CD4-positive, alpha-beta T cell treated with Interleukin-15 for 4 hours (primary cell): ENCODE data around the gene C16orf74.

ENCODE experiments used
- DNase-seq: peaks from one replicate; pipeline ENCODE4 v3.0.0-alpha.2; 2020; ENCODE audit warnings: low spot score

The C16orf74 gene

GRCh38 chr16:85717393-85718152, 33.3 kb downstream of the C16orf74 start:
- peak; percentile 54 for DNase-seq

GRCh38 chr16:85716680-85717038, 34.2 kb downstream of the C16orf74 start:
- no peak for DNase-seq

DNA sequence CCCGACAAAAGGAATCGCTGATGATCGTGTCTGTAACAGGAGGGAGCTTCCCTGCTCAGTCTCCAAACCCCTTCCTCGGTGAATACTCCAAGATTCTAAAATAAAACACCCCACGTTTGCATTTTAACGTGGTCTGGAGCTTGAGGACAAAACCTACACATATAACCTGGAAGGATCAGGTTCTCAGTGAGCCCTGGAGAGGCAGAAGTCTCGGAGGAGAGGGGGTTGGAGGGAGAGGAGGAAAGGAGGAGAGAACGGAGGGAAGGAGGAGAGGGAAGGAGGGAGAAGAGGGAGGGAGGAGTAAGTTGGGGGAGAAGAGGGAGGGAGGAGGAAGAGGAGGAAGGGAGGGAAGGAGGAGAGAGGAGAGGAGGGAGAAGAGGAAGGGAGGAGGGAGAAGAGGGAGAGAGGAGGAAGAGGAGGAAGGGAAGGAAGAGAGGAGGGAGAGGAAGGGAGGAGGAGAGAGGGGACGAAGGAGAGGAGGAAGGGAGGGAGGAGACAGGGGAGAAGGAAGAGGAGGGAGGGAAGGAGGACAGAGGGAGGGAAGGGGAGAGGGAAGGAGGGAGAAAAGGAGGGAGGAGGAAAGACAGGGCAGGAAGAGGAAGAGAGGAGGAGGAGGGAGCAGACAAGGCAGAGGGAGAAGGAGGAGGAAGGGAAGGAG, 34.7 kb downstream of the C16orf74 start:
- DNase-seq, result no peak

DNA sequence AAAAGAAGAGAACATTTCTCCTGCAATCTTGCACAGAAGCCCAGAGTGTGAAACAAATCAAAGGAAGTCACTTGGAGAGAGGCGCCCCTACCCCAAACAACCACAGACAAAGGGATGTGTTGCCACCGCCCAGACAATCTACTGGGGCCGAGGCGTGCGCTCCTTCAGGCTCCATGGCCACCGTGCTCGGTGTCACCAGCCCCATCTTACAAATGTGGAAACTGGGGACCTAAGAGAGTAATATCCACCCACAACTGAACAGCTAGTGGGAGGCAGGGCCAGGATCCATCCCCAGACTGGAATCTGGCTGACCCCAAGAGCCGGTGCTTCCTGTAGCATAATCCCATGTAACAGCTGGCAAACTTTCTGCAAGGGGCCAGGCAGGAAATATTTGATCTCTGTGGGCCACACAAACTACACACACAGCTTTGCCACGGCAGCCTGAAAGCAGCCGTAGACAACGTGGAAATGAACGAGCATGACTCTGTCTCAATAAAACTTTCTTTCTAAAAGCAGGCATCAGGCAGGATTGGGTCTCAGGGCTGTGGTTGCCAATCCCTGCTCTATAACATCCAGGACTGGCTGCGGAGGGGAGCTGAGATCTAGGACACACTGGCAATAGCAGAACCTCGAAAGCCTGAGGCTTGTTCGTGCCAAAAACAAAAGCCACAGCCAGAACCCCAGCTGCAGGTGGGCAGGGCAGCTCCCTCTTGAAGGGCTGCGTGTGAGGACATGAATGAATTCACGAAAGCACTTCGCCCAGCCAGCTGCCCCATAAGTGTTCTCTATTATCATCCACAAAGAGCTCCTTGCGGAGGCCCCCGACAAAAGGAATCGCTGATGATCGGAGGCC, 35.5 kb downstream of the C16orf74 start:
- DNase-seq, result no peak

DNA sequence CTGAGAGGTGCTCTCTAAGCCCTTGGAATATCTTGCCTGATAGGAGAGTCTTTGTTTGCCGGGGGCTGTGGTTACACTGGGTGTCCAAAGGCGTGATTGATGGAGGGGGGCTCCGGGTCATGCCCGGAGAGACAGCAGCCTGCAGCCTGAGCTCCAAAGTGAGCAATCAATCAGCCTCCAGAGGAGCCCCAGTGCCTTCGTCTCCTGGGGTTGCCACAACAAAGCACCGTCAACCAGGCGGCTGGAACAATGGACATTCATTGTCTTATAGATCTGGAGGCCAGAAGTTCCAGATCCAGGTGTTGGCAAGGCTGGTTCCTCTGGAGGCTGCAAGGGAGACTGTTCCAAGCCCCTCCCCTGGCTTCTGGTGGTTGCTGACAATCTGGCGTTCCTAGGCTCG, 38.1 kb downstream of the C16orf74 start:
- no peak for DNase-seq

DNA sequence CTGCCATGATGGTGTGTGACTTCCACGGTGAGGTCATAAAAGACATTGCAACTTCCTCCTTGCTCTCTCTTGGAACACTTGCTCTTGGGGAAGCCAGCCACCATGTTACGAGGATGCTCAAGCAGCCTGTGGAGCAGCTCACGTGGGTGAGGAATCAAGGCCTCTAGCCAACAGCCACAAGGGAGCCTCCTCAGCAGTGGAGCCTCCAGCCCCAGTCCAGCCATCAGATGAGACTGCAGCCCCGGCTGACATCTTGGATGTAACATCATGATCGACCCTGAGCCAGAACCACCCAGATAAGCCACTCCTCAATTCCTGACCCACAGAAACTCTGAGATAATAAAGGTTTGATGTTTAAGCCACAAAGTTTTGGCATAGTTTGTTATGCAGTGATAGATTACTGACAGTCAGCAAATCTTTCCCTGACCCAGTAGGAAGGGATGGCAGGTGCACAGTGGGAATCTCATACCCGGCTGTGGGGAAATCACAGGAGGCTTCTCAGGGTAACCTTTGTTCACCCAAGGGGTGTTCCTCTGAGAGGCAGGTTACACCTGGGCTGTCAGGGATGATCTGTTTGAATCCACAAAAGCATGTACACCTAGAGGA, 38.8 kb downstream of the C16orf74 start:
- no peak for DNase-seq

- no peak for DNase-seq
These were observed 40.2 kb downstream of the C16orf74 start for GRCh38 chr16:85710732-85711131.

GRCh38 chr16:85709766-85710585, 40.9 kb downstream of the C16orf74 start:
- DNase-seq, result no peak

DNA sequence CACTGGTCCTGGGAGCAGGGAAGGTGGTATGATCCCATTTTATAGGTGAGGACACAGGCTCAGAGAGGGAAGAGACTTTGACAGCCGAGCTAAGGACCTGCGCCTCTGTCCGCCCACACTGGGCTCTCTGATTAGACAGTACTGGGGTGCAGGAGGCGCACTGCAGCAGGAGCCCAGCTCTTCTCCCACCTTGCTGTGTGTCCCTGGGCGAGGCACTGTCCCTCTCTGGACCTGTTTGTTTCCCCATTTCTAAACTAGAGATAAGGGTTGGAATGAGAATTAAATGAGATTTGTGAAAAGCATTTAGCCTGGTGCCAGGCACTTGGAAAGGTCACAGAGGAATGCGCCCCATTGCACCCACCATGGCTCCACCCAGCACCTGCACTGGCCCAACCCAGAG, 42.6 kb downstream of the C16orf74 start:
- DNase-seq, result no peak

GRCh38 chr16:85707528-85708095, 43.3 kb downstream of the C16orf74 start:
- DNase-seq, result no peak

GRCh38 chr16:85706449-85707034, 44.4 kb downstream of the C16orf74 start:
- DNase-seq, result no peak

DNA sequence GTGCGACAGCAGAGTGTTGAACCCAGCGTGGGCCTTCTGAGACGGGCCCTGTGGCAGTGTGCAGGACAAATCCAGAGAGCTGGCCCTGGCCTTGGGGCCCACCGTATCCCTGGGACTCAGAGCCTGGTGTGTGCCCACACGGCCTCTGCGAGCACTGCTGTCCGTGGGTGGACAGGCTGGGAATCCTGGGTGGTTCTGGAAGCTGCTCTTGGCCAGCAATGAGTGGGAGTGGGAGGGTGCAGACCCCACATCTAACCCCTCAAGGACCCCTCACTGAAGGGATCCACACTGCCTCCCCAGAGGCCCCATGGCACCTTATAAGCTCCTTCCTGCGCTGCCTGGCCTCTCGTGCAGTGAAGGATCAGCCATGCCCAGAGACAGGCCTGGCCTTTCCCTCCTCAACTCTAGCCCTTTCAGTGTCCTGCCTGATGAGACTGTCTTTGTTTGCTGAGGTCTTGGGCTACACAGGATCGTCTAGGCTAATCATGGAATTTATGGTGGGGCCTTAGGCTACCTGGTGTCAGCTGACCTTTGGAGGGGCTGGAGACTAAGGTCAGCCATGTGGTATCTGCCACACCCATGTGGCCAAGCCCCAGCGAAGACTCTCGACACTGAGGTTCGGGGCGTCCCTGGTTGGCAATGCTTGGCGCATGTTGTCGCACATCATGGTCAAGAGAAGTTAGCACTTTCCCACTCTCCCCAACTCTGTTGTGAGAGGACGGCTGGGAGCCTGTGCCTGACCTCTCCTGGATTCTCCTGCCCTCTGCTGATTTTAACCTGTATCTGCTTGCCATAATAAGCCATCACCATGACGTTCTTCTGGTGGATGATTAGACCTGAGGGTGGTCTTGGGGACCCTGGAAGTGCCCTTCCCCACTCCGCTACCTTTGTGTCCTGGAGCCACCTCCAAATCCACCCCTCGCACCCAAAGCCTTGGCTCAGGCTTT, 45.7 kb downstream of the C16orf74 start:
- DNase-seq, result no peak

DNA sequence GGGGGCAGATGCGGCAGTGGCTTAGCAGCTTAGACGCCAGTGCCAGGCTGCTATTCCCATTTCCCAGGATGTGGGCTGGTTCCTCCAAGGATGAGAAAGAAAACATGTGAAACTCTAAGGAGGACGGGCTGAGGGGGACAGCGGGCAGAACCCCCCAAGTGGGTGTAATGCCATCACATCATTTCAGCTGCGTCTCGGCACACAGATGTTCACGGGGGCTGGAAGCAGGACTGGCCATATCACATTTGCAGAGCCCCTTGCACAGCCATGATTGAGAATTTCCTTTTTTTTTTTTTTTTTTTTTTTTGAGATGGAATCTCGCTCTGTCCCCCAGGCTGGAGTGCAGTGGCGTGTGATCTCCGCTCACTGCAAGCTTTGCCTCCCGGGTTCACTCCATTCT, 46.9 kb downstream of the C16orf74 start:
- no peak for DNase-seq

DNA sequence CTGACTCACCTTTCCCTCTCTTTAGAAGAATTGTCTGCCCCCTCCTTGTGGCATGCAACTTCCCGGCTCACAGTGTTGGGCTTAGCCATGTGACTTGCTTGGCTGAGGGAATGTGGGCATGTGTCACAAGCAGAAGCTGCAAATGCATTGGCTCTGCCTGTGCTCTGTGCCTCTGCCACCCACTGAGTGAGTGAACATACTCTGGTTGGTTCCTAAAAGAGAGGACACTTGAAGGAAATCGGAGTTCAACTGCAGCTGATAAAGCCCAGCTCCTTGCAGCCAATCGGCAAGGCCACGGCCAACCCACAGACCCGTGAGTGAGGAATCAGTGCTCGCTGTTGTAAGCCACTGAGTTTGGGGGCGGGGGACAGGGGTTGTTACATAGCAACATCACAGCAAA, 51.3 kb downstream of the C16orf74 start:
- no peak for DNase-seq

GRCh38 chr16:85698935-85699558, 51.8 kb downstream of the C16orf74 start:
- DNase-seq, result no peak

- DNase-seq, result no peak
These were observed 52.4 kb downstream of the C16orf74 start for GRCh38 chr16:85698459-85698891.

DNA sequence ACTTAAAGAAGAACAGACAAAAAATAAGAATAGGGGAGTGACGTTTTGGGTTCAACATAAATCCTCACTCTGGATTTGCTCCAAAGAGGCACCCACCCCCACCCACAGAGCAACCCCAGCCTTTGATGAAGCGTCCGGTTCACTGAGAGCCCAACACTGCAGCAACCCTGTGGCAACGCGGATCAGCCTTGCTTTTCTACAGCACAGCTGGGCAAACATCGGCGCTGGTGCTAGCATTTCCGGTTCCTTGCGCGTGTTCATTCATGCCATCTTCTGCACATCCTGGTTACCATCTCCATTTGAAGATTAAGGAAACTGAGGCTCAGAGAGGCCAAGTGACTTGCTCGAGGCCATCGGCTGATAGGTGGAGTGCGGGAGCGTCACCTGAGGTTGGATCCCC, 53.5 kb downstream of the C16orf74 start:
- no peak for DNase-seq

- no peak for DNase-seq
These were observed 54.1 kb downstream of the C16orf74 start for GRCh38 chr16:85696781-85697180.
